GM21447 (cell line): ENCODE data around the gene CCDC27.
"Not testable (repeated sequence)": the region's sequence is repeated elsewhere in the genome, so short reads cannot be mapped to it uniquely, and the experiment has no call there.

Experiments used
- ATAC-seq: cut with Tn5 transposase; IDR thresholded peaks from one replicate; pipeline ENCODE4 v1.9.1; 2021; ENCODE audit not compliant: unreplicated experiment

The CCDC27 gene

GRCh38 chr1:3735027-3735681 is 17.1 kb upstream of the CCDC27 start:
- ATAC-seq, result no peak

GRCh38 chr1:3735688-3736087 is 16.6 kb upstream of the CCDC27 start:
- ATAC-seq, result no peak

GRCh38 chr1:3736131-3736561 is 16.1 kb upstream of the CCDC27 start:
- ATAC-seq, result no peak

- no peak for ATAC-seq
Observed at GRCh38 chr1:3736708-3737107, 15.5 kb upstream of the CCDC27 start.

- ATAC-seq, result no peak
Observed at GRCh38 chr1:3738943-3739342, 13.3 kb upstream of the CCDC27 start.

GRCh38 chr1:3740042-3740441 is 12.2 kb upstream of the CCDC27 start:
- no peak for ATAC-seq

- no peak for ATAC-seq
Observed at GRCh38 chr1:3740752-3741151, 11.5 kb upstream of the CCDC27 start.

GRCh38 chr1:3741566-3742438 is 10.4 kb upstream of the CCDC27 start:
- no peak for ATAC-seq

- no peak for ATAC-seq
Observed at GRCh38 chr1:3742439-3743298, 9.6 kb upstream of the CCDC27 start.

- no peak for ATAC-seq
Observed at GRCh38 chr1:3743421-3743820, 8.8 kb upstream of the CCDC27 start.

- no peak for ATAC-seq
Observed at GRCh38 chr1:3743826-3744225, 8.4 kb upstream of the CCDC27 start.

GRCh38 chr1:3744646-3745045 is 7.6 kb upstream of the CCDC27 start:
- ATAC-seq, result no peak

GRCh38 chr1:3745071-3745470 is 7.2 kb upstream of the CCDC27 start:
- no peak for ATAC-seq

- no peak for ATAC-seq
Observed at GRCh38 chr1:3745590-3746381, 6.5 kb upstream of the CCDC27 start.

- no peak for ATAC-seq
Observed at GRCh38 chr1:3746389-3746829, 5.8 kb upstream of the CCDC27 start.

- peak; percentile 86 for ATAC-seq
Observed at GRCh38 chr1:3746830-3747521, 5.3 kb upstream of the CCDC27 start.

- ATAC-seq, result no peak
Observed at GRCh38 chr1:3747522-3747848, 4.8 kb upstream of the CCDC27 start.

- ATAC-seq, result no peak
Observed at GRCh38 chr1:3747903-3748302, 4.3 kb upstream of the CCDC27 start.

- not testable (repeated sequence) for ATAC-seq
Observed at GRCh38 chr1:3748316-3748900, 3.8 kb upstream of the CCDC27 start.

- ATAC-seq, result no peak
Observed at GRCh38 chr1:3749512-3749911, 2.7 kb upstream of the CCDC27 start.
